Stimulated activated CD8-positive, alpha-beta memory T cell treated with anti-CD3 and anti-CD28 coated beads, Interleukin-15, amount 100 ng/mL, for 4 hours (primary cell): ENCODE results near the gene RHOBTB3.
A peak's percentile ranks its signal among the peaks of the same experiment; 100 is the strongest.

ENCODE experiments used
- DNase-seq, 2 donors: peaks; one replicate each; pipeline ENCODE4 v3.0.0-alpha.2; 2020; ENCODE audit warnings: low read depth in 2 of 2

The RHOBTB3 gene

DNA sequence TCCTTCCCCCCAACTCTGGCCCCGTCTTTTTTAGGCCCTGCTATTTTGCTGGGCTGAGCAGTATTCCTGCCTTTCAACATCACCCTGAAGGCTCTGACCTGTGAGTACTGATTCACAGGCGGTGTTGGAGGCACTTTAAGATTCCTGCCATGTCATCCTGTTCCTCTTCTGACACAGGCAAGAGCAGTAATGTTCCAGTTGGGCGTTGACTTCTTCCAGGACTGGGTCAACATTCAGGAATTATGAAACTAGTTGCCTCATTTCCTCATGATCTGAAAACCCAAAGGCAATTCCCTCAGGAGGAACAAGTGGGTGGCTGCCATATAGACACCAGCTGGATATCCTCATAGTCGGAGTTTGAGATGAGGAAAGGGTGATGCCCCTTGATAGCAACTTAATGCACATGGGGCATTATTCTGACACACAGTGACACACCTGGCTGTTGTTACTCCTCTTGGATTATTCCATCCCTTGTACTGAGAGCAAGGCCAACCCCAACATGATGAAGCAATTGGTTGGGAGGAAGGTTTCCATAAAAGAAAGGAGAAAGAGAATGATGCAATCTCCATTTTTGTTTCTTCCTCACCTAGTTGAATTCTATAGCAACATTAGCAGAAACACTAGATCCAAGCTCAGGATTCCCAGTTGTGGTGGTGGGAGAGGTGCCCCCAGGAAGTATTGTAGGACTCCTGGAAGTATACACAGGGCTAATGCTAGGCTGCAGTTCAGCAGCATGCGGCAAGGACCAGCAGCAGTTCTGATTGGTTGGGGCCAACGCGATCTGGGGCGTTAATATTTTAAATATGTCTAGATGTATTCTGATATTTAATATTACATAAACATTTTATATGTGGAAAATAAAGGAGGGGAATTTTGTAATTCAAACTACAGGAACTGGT, 111.0 kb downstream of the RHOBTB3 start:
- no peak for DNase-seq

DNA sequence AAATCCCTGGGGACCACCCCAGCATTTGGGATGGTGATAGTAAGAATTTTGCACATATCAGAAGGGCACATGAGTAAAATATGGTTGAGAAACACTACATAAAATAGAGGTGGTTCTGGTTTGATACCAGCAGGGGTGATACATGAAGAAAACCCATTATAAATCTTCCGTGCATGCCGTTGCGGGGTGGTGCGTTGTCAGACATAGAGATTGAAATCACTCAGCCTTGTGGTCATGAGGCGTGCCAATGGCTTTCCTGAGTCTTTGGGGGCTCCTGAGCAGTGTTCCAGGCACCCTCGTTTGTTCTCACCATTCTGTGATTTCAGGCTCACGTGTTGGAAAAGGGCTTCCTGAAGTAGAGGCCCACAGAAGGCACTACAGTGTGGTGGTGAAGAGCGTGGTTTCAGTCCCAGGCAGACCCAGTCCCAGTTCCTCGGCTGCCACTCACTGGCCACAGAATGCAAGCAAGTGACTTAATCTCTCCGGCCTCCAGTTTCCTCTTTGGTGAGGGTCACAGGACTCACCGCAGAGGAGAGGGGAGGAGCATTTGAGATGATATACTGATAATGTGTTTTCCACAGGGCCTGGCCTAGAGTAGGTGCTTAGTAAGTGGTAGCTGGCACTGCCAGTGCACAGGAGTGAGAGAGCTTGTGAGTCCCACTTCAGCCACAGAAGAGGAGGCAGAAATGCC, 111.9 kb downstream of the RHOBTB3 start:
- DNase-seq: peak in 1 of 2 donors; percentile 49

DNA sequence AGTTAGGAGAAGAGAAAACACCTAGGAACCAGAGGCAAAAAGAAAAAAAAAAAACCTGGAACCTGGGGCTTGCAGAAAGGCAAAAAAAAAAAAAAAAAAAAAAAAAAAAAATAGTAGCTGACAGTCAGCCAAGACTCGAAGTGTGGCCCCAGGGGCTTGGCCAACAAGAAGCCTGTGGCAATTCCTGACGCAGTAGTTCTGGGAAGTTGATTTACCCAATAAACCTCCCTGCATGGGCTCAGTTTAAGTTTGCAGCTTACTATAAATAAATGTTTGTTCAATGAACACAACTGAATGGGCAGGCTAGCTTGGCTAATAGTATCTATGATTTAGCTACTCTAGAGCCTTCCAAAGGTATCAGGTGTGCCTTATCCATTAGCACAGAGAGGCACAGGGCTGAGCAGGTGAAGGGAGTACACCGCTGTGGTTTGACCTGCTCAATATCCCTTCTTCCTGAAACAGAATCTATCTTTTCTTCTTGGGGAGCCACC, 112.6 kb downstream of the RHOBTB3 start:
- DNase-seq: no peak

DNA sequence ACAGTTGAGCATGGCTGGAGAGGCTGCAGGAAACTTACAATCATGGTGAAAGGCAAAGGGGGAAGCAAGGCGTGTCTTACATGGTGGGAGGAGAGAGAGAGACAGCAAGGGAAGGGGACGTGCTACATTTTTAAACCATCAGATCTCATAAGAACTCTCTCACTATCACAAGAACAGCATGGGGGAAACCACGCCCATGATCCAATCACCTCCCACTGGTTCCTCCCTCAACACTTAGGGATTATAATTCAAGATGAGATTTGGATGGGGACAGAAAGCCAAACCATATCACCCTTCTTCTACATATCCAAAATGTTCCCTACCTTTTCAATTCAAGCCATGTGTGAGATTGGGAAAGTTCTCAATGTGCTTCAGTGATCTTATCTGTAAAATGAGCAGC, 114.3 kb downstream of the RHOBTB3 start:
- DNase-seq: no peak
